IMR-90 (cell line): ENCODE measurements around the gene G3BP2. TPM values are rescaled to one million over a fixed set of nuclear protein-coding genes. Genes with fewer than 3 reads are reported as not detected.

Experiments used
- ATAC-seq: fragments of 200-7000 bp; cut with Tn5 transposase; 2 replicates; pipeline ENCODE4 v1.9.1; 2020; ENCODE audit warnings: low read depth, mild to moderate bottlenecking, moderate library complexity
- BruUV-seq: library from RNA; stranded (reverse); fragments of 400-500 nt; replicated peaks from 2 replicates; lab custom pipeline; 2021; lab: Mats Ljungman, UMichigan
- CTCF ChIA-PET: fragments of 300-600 bp; formaldehyde crosslinking; extraction: SDS; loops from one replicate; lab custom pipeline; 2021; ENCODE audit warnings: antibody characterized with exemption; lab: Yijun Ruan, JAX
- POLR2A ChIA-PET: fragments of 300-600 bp; sonication (Branson Sonifier 250); formaldehyde crosslinking; loops from one replicate; lab custom pipeline; 2022; ENCODE audit warnings: antibody characterized with exemption; ENCODE audit not compliant: unreplicated experiment; lab: Charles Lee
- DNase-seq: peaks from one replicate; pipeline ENCODE4 v3.0.0; 2013
- H2AFZ ChIP-seq: replicated peaks from 2 replicates; pipeline ENCODE3; 2013; ENCODE audit warnings: low read length, mild to moderate bottlenecking; ENCODE audit not compliant: poor library complexity
- H2AK5ac ChIP-seq: 2 replicates; pipeline ENCODE4 v1.6.1; 2013; ENCODE audit warnings: low read depth, low read length, inconsistent platforms
- H2AK9ac ChIP-seq: replicated peaks from 2 replicates; pipeline ENCODE3; 2013; ENCODE audit warnings: mild to moderate bottlenecking, low read depth, low read length, moderate library complexity; ENCODE audit not compliant: poor library complexity
- H2BK120ac ChIP-seq: 2 replicates; pipeline ENCODE4 v1.6.1; 2013; ENCODE audit warnings: low read depth, low read length, inconsistent platforms
- H2BK15ac ChIP-seq: 3 replicates; pipeline ENCODE4 v1.6.1; 2013; ENCODE audit warnings: low read depth, low read length, inconsistent platforms
- H2BK20ac ChIP-seq: 2 replicates; pipeline ENCODE4 v1.6.1; 2013; ENCODE audit warnings: low read depth, mild to moderate bottlenecking, inconsistent platforms, low read length, moderate library complexity
- H2BK5ac ChIP-seq: 2 replicates; pipeline ENCODE4 v1.6.1; 2013; ENCODE audit warnings: mild to moderate bottlenecking, low read depth, low read length, inconsistent platforms; ENCODE audit not compliant: poor library complexity, severe bottlenecking
- H3K14ac ChIP-seq: replicated peaks from 2 replicates; pipeline ENCODE4 v1.6.1; 2013; ENCODE audit warnings: low read depth, low read length, inconsistent platforms
- H3K18ac ChIP-seq: 2 replicates; pipeline ENCODE4 v1.6.1; 2013; ENCODE audit warnings: low read depth, low read length, control low read depth
- H3K23ac ChIP-seq: 2 replicates; pipeline ENCODE4 v1.6.1; 2013; ENCODE audit warnings: low read depth, low read length, inconsistent platforms
- H3K27ac ChIP-seq: 2 replicates; pipeline ENCODE4 v1.5.1; 2013; ENCODE audit warnings: mild to moderate bottlenecking, control low read depth, low read length; ENCODE audit not compliant: insufficient read depth
- H3K27me3 ChIP-seq: 2 replicates; pipeline ENCODE4 v1.6.1; 2013; ENCODE audit warnings: low read length; ENCODE audit not compliant: control insufficient read depth, insufficient read depth
- H3K36me3 ChIP-seq: 2 replicates; pipeline ENCODE4 v1.6.1; 2013; ENCODE audit warnings: low read length, mixed read lengths; ENCODE audit not compliant: control insufficient read depth, insufficient read depth
- H3K4ac ChIP-seq: 2 replicates; pipeline ENCODE4 v1.6.1; 2013; ENCODE audit warnings: low read depth, low read length, inconsistent platforms
- H3K4me1 ChIP-seq: 2 replicates; pipeline ENCODE4 v1.6.1; 2013; ENCODE audit warnings: low read length, mixed read lengths; ENCODE audit not compliant: control insufficient read depth, insufficient read depth
- H3K4me2 ChIP-seq: 2 replicates; pipeline ENCODE4 v1.6.1; 2013; ENCODE audit warnings: low read depth, mild to moderate bottlenecking, control low read depth, low read length, moderate library complexity
- H3K4me3 ChIP-seq: 2 replicates; pipeline ENCODE4 v1.5.1; 2013; ENCODE audit warnings: low read depth, mild to moderate bottlenecking, control low read depth, low read length, moderate library complexity; ENCODE audit not compliant: insufficient read depth
- H3K56ac ChIP-seq: 2 replicates; pipeline ENCODE4 v1.6.1; 2013; ENCODE audit warnings: low read length, inconsistent platforms; ENCODE audit not compliant: insufficient read depth; ENCODE audit errors: extremely low read depth
- H3K79me1 ChIP-seq, 2 experiments: 2 replicates each; pipeline ENCODE4 v1.6.1; 2013; ENCODE audit warnings: low read length in 2 of 2, inconsistent platforms in 1 of 2, low read depth in 1 of 2
- H3K9ac ChIP-seq: 2 replicates; pipeline ENCODE4 v1.6.1; 2013; ENCODE audit warnings: low read depth, low read length, control low read depth
- H3K9me1 ChIP-seq: 2 replicates; pipeline ENCODE4 v1.6.1; 2013; ENCODE audit warnings: low read length, inconsistent platforms; ENCODE audit not compliant: insufficient read depth
- H3K9me3 ChIP-seq: 2 replicates; pipeline ENCODE4 v1.6.1; 2013; ENCODE audit warnings: low read length; ENCODE audit not compliant: control insufficient read depth, insufficient read depth
- H4K20me1 ChIP-seq: 2 replicates; pipeline ENCODE4 v1.6.1; 2013; ENCODE audit warnings: low read length, inconsistent platforms; ENCODE audit not compliant: insufficient read depth
- H4K5ac ChIP-seq: 2 replicates; pipeline ENCODE4 v1.6.1; 2013; ENCODE audit warnings: mild to moderate bottlenecking, low read depth, low read length, control low read depth
- H4K8ac ChIP-seq, 2 experiments: 2 replicates each; pipeline ENCODE4 v1.6.1; 2013; ENCODE audit warnings: low read depth in 2 of 2, low read length in 2 of 2, control low read depth in 1 of 2, inconsistent platforms in 1 of 2
- H4K91ac ChIP-seq: 2 replicates; pipeline ENCODE4 v1.6.1; 2013; ENCODE audit warnings: low read depth, low read length, inconsistent platforms; ENCODE audit not compliant: insufficient read depth
- BHLHE40 ChIP-seq: fragments of 150-350 bp; IDR thresholded peaks from 2 replicates; pipeline ENCODE4 v1.6.1; 2016; ENCODE audit warnings: mild to moderate bottlenecking, low read depth, low read length
- CEBPB ChIP-seq: IDR thresholded peaks from 2 replicates; pipeline ENCODE4 v1.6.1; 2012; ENCODE audit warnings: low read depth, low read length, improper control_type of control experiment
- CHD1 ChIP-seq: IDR thresholded peaks from 2 replicates; pipeline ENCODE4 v1.6.1; 2012; ENCODE audit warnings: low read depth, low read length, improper control_type of control experiment
- FOS ChIP-seq: fragments of 150-350 bp; IDR thresholded peaks from 2 replicates; pipeline ENCODE4 v1.6.1; 2016; ENCODE audit warnings: low read depth, low read length
- MAFK ChIP-seq: IDR thresholded peaks from 2 replicates; pipeline ENCODE4 v1.6.1; 2012; ENCODE audit warnings: low read depth, low read length, improper control_type of control experiment
- MAZ ChIP-seq: IDR thresholded peaks from 2 replicates; pipeline ENCODE4 v1.6.1; 2012; ENCODE audit warnings: low read depth, mild to moderate bottlenecking, low read length, improper control_type of control experiment, moderate library complexity, borderline replicate concordance
- MXI1 ChIP-seq: IDR thresholded peaks from 2 replicates; pipeline ENCODE4 v1.6.1; 2012; ENCODE audit warnings: low read depth, mild to moderate bottlenecking, low read length, moderate library complexity, borderline replicate concordance
- NFE2L2 ChIP-seq: fragments of 150-350 bp; IDR thresholded peaks from 2 replicates; pipeline ENCODE4 v1.6.1; 2016; ENCODE audit warnings: low read depth, mild to moderate bottlenecking, low read length
- POLR2A ChIP-seq: IDR thresholded peaks from 2 replicates; pipeline ENCODE4 v1.6.1; 2012; ENCODE audit warnings: mild to moderate bottlenecking, low read depth, low read length
- RAD21 ChIP-seq: IDR thresholded peaks from 2 replicates; pipeline ENCODE4 v1.6.1; 2012; ENCODE audit warnings: low read length, improper control_type of control experiment
- RCOR1 ChIP-seq: IDR thresholded peaks from 2 replicates; pipeline ENCODE4 v1.6.1; 2012; ENCODE audit warnings: mild to moderate bottlenecking, low read length, improper control_type of control experiment; ENCODE audit not compliant: insufficient replicate concordance
- RFX5 ChIP-seq: IDR thresholded peaks from 2 replicates; pipeline ENCODE4 v1.8.0; 2012; ENCODE audit warnings: low read depth, mild to moderate bottlenecking, low read length, moderate library complexity
- SMC3 ChIP-seq: fragments of 150-350 bp; IDR thresholded peaks from 2 replicates; pipeline ENCODE4 v1.6.1; 2016; ENCODE audit warnings: low read depth, mild to moderate bottlenecking, antibody characterized with exemption, low read length, moderate library complexity
- WGBS, 2 experiments: methylation state at CpG; one replicate each; pipeline versions ENCODE4 v1.1.5 to v1.1.7; 2013; ENCODE audit warnings: missing lambda C conversion rate in 2 of 2; ENCODE audit not compliant: insufficient read length in 1 of 2; ENCODE audit errors: extremely low coverage in 2 of 2; 5-methylcytosine and 5-hydroxymethylcytosine counted together
- dilution Hi-C: fragments of 300-500 bp; cut with HindIII; formaldehyde crosslinking; loops from one replicate; pipeline ENCODE4 v1.14.3; 2018; ENCODE audit warnings: low sequenced_read_pairs; ENCODE audit not compliant: unreplicated experiment
- in situ Hi-C: fragments of 300-500 bp; cut with MboI; formaldehyde crosslinking; loops from 3 replicates; pipeline ENCODE4 v1.14.3; 2019; ENCODE audit warnings: low sequenced_read_pairs, inconsistent platforms, mixed read lengths
- intact Hi-C: fragments of 100-400 bp; cut with micrococcal nuclease; formaldehyde crosslinking; loops from 2 replicates; pipeline ENCODE4 v1.10.0; 2022
- polyA plus RNA-seq, 3 experiments: library from polyadenylated mRNA; depleted of rRNA; stranded (reverse); fragments of >200 nt; gene quantifications; 2 replicates each; pipeline ENCODE4 v1.2.3, GENCODE V29; 2012; ENCODE audit warnings: low replicate concordance in 1 of 3
- total RNA-seq: library from RNA; depleted of rRNA; stranded (reverse); fragments of >200 nt; gene quantifications from 2 replicates; pipeline ENCODE4 v1.2.3, GENCODE V29; 2012
- TF ChIP-seq, protein P1 (sequence below): conservative IDR thresholded peaks from 2 replicates; pipeline ENCODE4 v1.5.1; 2012; ENCODE audit warnings: mild to moderate bottlenecking, low read depth, low read length, improper control_type of control experiment
- TF ChIP-seq, protein P2 (sequence below): fragments of 150-350 bp; IDR thresholded peaks from 2 replicates; pipeline ENCODE4 v1.6.1; 2017; ENCODE audit warnings: mild to moderate bottlenecking, antibody characterized with exemption, low read length, low read depth
- TF ChIP-seq, protein P3 (sequence below): fragments of 150-350 bp; IDR thresholded peaks from 2 replicates; pipeline ENCODE4 v1.6.1; 2016; ENCODE audit warnings: low read depth, mild to moderate bottlenecking, low read length, moderate library complexity, borderline replicate concordance

G3BP2 gene
- total and polyA plus RNA-seq, 2 of the 4 experiments (the other 2 are of a cell fraction) = 80.5 to 183 TPM

DNA sequence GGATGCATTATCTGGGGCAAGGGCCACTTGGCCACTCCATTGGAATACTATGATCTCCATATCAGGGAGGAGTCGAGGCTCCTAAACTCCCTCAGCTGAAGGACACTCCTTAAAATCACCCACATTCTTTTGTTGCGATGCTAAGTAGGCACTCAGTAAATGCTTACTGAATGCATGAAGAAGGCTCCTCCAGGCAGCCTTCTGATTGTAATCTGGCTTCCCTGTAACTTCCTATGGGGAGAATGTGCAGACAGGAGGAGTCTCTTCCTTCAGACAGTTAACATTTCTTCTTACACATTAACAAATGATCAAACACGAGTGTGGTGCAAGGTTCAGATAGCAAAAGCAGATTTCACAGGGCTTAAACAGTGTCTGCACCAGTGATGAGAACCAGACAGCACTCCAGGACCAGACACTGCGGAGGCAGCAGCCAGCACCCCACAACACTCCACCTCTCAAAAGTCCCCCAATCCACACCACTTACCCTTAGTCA, 29.8 kb upstream of the G3BP2 start:
- Histone ChIP-seq H3K9ac (no peak overlapping the region), H2BK20ac (no peak overlapping the region), H3K4ac (no peak overlapping the region), H3K4me3 (no peak overlapping the region), H2BK5ac (no peak overlapping the region), H4K91ac (no peak overlapping the region), H4K8ac (no peak overlapping the region), H3K56ac (no peak overlapping the region), H3K9me1 (no peaks in the 10 kb centered on the region), H3K9me3 (no peaks in the 10 kb centered on the region), H2BK120ac (no peak overlapping the region), H4K20me1 (no peaks in the 10 kb centered on the region), H3K36me3 (no peaks in the 10 kb centered on the region), H2AK9ac (no peak overlapping the region), H3K79me1 (peaks cover 1 to 2% of the 10 kb centered on the region in 2 experiments; a peak in 1 of 4 replicates), H3K4me2 (no peak overlapping the region), H3K18ac (no peak overlapping the region), H3K4me1 (no peaks in the 10 kb centered on the region), H3K14ac (no peak overlapping the region), H2AFZ (no peak overlapping the region), H3K27me3 (no peaks in the 10 kb centered on the region), H2AK5ac (no peak overlapping the region), H3K23ac (no peak overlapping the region), H4K5ac (no peak overlapping the region), H3K27ac (no peak overlapping the region), H2BK15ac (no peak overlapping the region)
- ATAC-seq = peak; percentile 35; the same call in 1 of the 2 replicates
- CTCF ChIA-PET = interaction anchor here (0.5 kb wide), 1 partner anchor 17 kb away, joined by 3 read pairs; no protein-coding TSS in a partner anchor
- intact Hi-C loops = no loop called here
- POLR2A ChIA-PET = no interaction called here
- WGBS, 2 experiments = 17% methylated on average over 1 of the region's 4 CpGs; no CpG with 5 or more reads in 1 of the 2 experiments
- no TSS peak for BruUV-seq
- dilution Hi-C loops = no loop called here
- no peak for DNase-seq
- in situ Hi-C loops = no loop called here
- TF ChIP-seq, protein P1, sequence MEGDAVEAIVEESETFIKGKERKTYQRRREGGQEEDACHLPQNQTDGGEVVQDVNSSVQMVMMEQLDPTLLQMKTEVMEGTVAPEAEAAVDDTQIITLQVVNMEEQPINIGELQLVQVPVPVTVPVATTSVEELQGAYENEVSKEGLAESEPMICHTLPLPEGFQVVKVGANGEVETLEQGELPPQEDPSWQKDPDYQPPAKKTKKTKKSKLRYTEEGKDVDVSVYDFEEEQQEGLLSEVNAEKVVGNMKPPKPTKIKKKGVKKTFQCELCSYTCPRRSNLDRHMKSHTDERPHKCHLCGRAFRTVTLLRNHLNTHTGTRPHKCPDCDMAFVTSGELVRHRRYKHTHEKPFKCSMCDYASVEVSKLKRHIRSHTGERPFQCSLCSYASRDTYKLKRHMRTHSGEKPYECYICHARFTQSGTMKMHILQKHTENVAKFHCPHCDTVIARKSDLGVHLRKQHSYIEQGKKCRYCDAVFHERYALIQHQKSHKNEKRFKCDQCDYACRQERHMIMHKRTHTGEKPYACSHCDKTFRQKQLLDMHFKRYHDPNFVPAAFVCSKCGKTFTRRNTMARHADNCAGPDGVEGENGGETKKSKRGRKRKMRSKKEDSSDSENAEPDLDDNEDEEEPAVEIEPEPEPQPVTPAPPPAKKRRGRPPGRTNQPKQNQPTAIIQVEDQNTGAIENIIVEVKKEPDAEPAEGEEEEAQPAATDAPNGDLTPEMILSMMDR = no peak
- TF ChIP-seq SMC3 (no peak), CHD1 (no peak), BHLHE40 (no peak), MAZ (no peak), RFX5 (no peak), POLR2A (no peak), FOS (no peak), CEBPB (no peak), NFE2L2 (no peak), RCOR1 (no peak), RAD21 (no peak), MAFK (no peak), MXI1 (no peak)
- TF ChIP-seq, protein P2, sequence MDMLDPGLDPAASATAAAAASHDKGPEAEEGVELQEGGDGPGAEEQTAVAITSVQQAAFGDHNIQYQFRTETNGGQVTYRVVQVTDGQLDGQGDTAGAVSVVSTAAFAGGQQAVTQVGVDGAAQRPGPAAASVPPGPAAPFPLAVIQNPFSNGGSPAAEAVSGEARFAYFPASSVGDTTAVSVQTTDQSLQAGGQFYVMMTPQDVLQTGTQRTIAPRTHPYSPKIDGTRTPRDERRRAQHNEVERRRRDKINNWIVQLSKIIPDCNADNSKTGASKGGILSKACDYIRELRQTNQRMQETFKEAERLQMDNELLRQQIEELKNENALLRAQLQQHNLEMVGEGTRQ = no peak
- TF ChIP-seq, protein P3, sequence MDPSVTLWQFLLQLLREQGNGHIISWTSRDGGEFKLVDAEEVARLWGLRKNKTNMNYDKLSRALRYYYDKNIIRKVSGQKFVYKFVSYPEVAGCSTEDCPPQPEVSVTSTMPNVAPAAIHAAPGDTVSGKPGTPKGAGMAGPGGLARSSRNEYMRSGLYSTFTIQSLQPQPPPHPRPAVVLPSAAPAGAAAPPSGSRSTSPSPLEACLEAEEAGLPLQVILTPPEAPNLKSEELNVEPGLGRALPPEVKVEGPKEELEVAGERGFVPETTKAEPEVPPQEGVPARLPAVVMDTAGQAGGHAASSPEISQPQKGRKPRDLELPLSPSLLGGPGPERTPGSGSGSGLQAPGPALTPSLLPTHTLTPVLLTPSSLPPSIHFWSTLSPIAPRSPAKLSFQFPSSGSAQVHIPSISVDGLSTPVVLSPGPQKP = no peak
